ENCODE measurements around the gene ATOH8. TPM values are rescaled to one million over a fixed set of nuclear protein-coding genes. Genes with fewer than 3 reads are reported as not detected.

ATOH8 gene
- polyA plus RNA-seq, 1 of the 3 experiments (the other 2 are of a cell fraction) = 5.6 TPM

DNA sequence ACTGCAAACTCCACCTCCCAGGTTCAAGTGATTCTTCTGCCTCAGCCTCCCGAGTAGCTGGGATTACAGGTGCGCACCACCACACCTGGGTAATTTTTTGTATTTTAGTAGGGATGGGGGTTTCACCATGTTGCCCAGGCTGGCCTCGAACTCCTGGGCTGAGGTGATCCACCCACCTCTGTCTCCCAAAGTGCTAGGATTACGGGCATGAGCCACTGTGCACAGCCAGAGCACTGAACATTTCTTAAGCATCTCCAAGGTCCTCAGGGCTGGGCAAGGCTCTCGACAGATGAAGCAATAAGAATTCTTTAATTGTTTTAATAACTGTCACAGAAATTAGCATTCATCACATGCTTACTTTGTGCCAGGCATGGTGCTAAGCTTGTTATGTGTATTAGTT lies 4.1 kb downstream of the ATOH8 start:
- CTCF ChIA-PET = interaction anchor here (1.6 to 34.7 kb wide), 7 partner anchors 7 to 50 kb away, joined by 3 to 626 read pairs (median 32); no protein-coding TSS in a partner anchor

More for the DNA sequence above, 4.1 kb downstream of the ATOH8 start:
- no peak overlapping the region for H3K4me3 ChIP-seq (ENCODE audit: low read depth in 2 of 2, low read length in 1 of 2)
- peaks cover 3 to 32% of the 10 kb centered on the region in 2 experiments; a peak in 1 of 4 replicates for H3K4me1 ChIP-seq (ENCODE audit: control insufficient read depth in 1 of 2, insufficient read depth in 2 of 2, low read depth in 1 of 2, low read length in 1 of 2)
- no peak overlapping the region for H3K4me2 ChIP-seq
- H3K9me2 ChIP-seq = no peaks in the 10 kb centered on the region
- H3K79me2 ChIP-seq (ENCODE audit: insufficient read depth) = peaks cover 84% of the 10 kb centered on the region
- DNase-seq = no peak
- H3F3A ChIP-seq (replicated peaks; ENCODE audit: insufficient read depth) = peaks cover 3% of the 10 kb centered on the region
- H3K27ac ChIP-seq (ENCODE audit: low read depth in 2 of 2, low read length in 1 of 2) = no peak overlapping the region
- H4K20me1 ChIP-seq (ENCODE audit: insufficient read depth) = peaks cover 69% of the 10 kb centered on the region
- H3K9me3 ChIP-seq = no peaks in the 10 kb centered on the region
- POLR2A ChIA-PET = no interaction called here
- no peak overlapping the region for H2AFZ ChIP-seq (ENCODE audit: low read depth)
- TF ChIP-seq RFX5 (IDR thresholded peaks at IDR 0.05; ENCODE audit: low read length) = no peak
- TF ChIP-seq, protein P1, sequence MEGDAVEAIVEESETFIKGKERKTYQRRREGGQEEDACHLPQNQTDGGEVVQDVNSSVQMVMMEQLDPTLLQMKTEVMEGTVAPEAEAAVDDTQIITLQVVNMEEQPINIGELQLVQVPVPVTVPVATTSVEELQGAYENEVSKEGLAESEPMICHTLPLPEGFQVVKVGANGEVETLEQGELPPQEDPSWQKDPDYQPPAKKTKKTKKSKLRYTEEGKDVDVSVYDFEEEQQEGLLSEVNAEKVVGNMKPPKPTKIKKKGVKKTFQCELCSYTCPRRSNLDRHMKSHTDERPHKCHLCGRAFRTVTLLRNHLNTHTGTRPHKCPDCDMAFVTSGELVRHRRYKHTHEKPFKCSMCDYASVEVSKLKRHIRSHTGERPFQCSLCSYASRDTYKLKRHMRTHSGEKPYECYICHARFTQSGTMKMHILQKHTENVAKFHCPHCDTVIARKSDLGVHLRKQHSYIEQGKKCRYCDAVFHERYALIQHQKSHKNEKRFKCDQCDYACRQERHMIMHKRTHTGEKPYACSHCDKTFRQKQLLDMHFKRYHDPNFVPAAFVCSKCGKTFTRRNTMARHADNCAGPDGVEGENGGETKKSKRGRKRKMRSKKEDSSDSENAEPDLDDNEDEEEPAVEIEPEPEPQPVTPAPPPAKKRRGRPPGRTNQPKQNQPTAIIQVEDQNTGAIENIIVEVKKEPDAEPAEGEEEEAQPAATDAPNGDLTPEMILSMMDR (IDR thresholded peaks at IDR 0.05) = no peak
- TF ChIP-seq SMC3 (IDR thresholded peaks at IDR 0.05; ENCODE audit: low read depth, low read length) = no peak
- TF ChIP-seq, protein P2, sequence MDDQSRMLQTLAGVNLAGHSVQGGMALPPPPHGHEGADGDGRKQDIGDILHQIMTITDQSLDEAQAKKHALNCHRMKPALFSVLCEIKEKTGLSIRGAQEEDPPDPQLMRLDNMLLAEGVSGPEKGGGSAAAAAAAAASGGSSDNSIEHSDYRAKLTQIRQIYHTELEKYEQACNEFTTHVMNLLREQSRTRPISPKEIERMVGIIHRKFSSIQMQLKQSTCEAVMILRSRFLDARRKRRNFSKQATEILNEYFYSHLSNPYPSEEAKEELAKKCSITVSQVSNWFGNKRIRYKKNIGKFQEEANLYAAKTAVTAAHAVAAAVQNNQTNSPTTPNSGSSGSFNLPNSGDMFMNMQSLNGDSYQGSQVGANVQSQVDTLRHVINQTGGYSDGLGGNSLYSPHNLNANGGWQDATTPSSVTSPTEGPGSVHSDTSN (IDR thresholded peaks at IDR 0.05) = no peak
- TF ChIP-seq FOSL2 (IDR thresholded peaks at IDR 0.05; ENCODE audit: borderline replicate concordance, low read depth) = no peak
- TF ChIP-seq SIN3A (IDR thresholded peaks at IDR 0.05; ENCODE audit: borderline replicate concordance, low read depth, low read length) = no peak
- TF ChIP-seq CHD2 (IDR thresholded peaks at IDR 0.05; ENCODE audit: low read length, partially characterized antibody) = no peak
- TF ChIP-seq YY1 (IDR thresholded peaks at IDR 0.05; ENCODE audit: low read depth) = no peak
- no peak for TF ChIP-seq RAD21 (IDR thresholded peaks at IDR 0.05; ENCODE audit: low read length)
- TF ChIP-seq MXI1 (IDR thresholded peaks at IDR 0.05; ENCODE audit: low read depth, low read length) = no peak
- TF ChIP-seq, protein P3, sequence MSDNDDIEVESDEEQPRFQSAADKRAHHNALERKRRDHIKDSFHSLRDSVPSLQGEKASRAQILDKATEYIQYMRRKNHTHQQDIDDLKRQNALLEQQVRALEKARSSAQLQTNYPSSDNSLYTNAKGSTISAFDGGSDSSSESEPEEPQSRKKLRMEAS (IDR thresholded peaks at IDR 0.05; ENCODE audit: low read depth) = no peak
- TF ChIP-seq MEF2A (IDR thresholded peaks at IDR 0.05; ENCODE audit: borderline replicate concordance, low read depth) = no peak
- no peak for TF ChIP-seq NFIC (IDR thresholded peaks at IDR 0.05; ENCODE audit: borderline replicate concordance)
- TF ChIP-seq, protein P4, sequence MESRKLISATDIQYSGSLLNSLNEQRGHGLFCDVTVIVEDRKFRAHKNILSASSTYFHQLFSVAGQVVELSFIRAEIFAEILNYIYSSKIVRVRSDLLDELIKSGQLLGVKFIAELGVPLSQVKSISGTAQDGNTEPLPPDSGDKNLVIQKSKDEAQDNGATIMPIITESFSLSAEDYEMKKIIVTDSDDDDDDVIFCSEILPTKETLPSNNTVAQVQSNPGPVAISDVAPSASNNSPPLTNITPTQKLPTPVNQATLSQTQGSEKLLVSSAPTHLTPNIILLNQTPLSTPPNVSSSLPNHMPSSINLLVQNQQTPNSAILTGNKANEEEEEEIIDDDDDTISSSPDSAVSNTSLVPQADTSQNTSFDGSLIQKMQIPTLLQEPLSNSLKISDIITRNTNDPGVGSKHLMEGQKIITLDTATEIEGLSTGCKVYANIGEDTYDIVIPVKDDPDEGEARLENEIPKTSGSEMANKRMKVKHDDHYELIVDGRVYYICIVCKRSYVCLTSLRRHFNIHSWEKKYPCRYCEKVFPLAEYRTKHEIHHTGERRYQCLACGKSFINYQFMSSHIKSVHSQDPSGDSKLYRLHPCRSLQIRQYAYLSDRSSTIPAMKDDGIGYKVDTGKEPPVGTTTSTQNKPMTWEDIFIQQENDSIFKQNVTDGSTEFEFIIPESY (IDR thresholded peaks at IDR 0.05; ENCODE audit: borderline replicate concordance, low read depth) = no peak
- no peak for TF ChIP-seq RXRA (IDR thresholded peaks at IDR 0.05; ENCODE audit: borderline replicate concordance, low read depth)
- TF ChIP-seq ELF1 (IDR thresholded peaks at IDR 0.05) = no peak
- TF ChIP-seq TAF1 (IDR thresholded peaks at IDR 0.05; ENCODE audit: borderline replicate concordance, low read depth, low read length) = no peak
- TF ChIP-seq, protein P5, sequence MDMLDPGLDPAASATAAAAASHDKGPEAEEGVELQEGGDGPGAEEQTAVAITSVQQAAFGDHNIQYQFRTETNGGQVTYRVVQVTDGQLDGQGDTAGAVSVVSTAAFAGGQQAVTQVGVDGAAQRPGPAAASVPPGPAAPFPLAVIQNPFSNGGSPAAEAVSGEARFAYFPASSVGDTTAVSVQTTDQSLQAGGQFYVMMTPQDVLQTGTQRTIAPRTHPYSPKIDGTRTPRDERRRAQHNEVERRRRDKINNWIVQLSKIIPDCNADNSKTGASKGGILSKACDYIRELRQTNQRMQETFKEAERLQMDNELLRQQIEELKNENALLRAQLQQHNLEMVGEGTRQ (IDR thresholded peaks at IDR 0.05; ENCODE audit: borderline replicate concordance, low read depth, low read length) = no peak
- TF ChIP-seq FOXJ3 (CRISPR knock-in tag; IDR thresholded peaks at IDR 0.05) = no peak
- no peak overlapping the region for H3K9ac ChIP-seq
- 92% methylated on average over 5 of the region's 5 CpGs for WGBS (ENCODE audit: low lambda C conversion rate)
- no peaks in the 10 kb centered on the region for H3K27me3 ChIP-seq (ENCODE audit: insufficient read depth)
- H3K36me3 ChIP-seq (replicated peaks in 1 of 2; ENCODE audit: control insufficient read depth in 1 of 2, insufficient read depth in 2 of 2, low read length in 1 of 2) = peaks cover 0 to 4% of the 10 kb centered on the region in 2 experiments

Measured in SK-N-SH (cell line).